Chondrocyte (in vitro differentiated cells): Measurements from ENCODE around the gene RNF182. TPM values are rescaled to one million over a fixed set of nuclear protein-coding genes. Genes with fewer than 3 reads are reported as not detected.

Experiments used
- DNase-seq: peaks from one replicate; pipeline ENCODE4 v3.0.0; 2021; ENCODE audit warnings: mixed read lengths, low spot score
- H3K27ac Mint-ChIP-seq: one replicate; pipeline ENCODE4 v1.8.0; 2021; ENCODE audit warnings: mild to moderate bottlenecking, moderate library complexity, mixed read lengths; ENCODE audit not compliant: unreplicated experiment
- H3K27me3 Mint-ChIP-seq: 2 replicates; pipeline ENCODE4 v1.8.0; 2021; ENCODE audit warnings: low read depth, mixed read lengths
- H3K36me3 Mint-ChIP-seq: 2 replicates; pipeline ENCODE4 v1.8.0; 2021; ENCODE audit warnings: low read depth, mixed read lengths
- H3K4me1 Mint-ChIP-seq: 2 replicates; pipeline ENCODE4 v1.8.0; 2021; ENCODE audit warnings: low read depth, mild to moderate bottlenecking, mixed read lengths
- H3K4me3 Mint-ChIP-seq: one replicate; pipeline ENCODE4 v1.8.0; 2021; ENCODE audit warnings: mild to moderate bottlenecking, moderate library complexity, mixed read lengths; ENCODE audit not compliant: unreplicated experiment
- H3K9me3 Mint-ChIP-seq: 2 replicates; pipeline ENCODE4 v1.8.0; 2021; ENCODE audit warnings: low read depth, mixed read lengths
- total RNA-seq: library from RNA; stranded (reverse); gene quantifications from 3 replicates; pipeline ENCODE4 v1.2.1, GENCODE V29; 2021
- TF ChIP-seq, protein P1 (sequence below): fragments of 200-600 bp; sonication (generic); IDR thresholded peaks from 2 replicates; pipeline ENCODE4 v1.5.0; 2021; ENCODE audit warnings: antibody characterized with exemption, mild to moderate bottlenecking, moderate library complexity

Gene RNF182
- total RNA-seq, 1 donor from 2014 or later = 5.3 TPM

DNA sequence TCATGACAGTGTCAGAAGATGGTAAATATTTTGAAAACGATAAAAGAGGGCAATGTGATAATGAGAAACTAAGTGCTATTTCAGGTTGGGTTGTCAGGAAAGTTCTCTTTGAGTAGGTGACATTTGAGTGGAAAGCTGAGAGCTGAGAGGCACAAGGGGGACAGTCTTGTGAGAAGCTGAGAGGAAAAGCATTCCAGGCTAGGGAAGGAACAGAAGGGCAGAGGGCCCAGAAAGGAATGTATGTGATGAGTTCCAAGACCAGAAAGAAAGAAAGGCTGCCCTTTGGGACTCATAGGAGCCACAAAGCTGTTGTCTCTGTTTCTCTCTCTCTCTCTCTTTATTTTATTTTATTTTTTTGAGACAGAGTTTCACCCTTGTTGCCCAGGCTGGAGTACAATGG is 7.6 kb upstream of the RNF182 start:
- H3K27me3 Mint-ChIP-seq = no peaks in the 10 kb centered on the region
- peak overlapping the region; percentile 68 for H3K27ac Mint-ChIP-seq
- peaks cover 37% of the 10 kb centered on the region for H3K4me1 Mint-ChIP-seq
- H3K9me3 Mint-ChIP-seq = no peaks in the 10 kb centered on the region
- H3K36me3 Mint-ChIP-seq = no peaks in the 10 kb centered on the region
- TF ChIP-seq, protein P1, sequence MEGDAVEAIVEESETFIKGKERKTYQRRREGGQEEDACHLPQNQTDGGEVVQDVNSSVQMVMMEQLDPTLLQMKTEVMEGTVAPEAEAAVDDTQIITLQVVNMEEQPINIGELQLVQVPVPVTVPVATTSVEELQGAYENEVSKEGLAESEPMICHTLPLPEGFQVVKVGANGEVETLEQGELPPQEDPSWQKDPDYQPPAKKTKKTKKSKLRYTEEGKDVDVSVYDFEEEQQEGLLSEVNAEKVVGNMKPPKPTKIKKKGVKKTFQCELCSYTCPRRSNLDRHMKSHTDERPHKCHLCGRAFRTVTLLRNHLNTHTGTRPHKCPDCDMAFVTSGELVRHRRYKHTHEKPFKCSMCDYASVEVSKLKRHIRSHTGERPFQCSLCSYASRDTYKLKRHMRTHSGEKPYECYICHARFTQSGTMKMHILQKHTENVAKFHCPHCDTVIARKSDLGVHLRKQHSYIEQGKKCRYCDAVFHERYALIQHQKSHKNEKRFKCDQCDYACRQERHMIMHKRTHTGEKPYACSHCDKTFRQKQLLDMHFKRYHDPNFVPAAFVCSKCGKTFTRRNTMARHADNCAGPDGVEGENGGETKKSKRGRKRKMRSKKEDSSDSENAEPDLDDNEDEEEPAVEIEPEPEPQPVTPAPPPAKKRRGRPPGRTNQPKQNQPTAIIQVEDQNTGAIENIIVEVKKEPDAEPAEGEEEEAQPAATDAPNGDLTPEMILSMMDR = no peak
- no peak overlapping the region for H3K4me3 Mint-ChIP-seq
- no peak for DNase-seq

DNA sequence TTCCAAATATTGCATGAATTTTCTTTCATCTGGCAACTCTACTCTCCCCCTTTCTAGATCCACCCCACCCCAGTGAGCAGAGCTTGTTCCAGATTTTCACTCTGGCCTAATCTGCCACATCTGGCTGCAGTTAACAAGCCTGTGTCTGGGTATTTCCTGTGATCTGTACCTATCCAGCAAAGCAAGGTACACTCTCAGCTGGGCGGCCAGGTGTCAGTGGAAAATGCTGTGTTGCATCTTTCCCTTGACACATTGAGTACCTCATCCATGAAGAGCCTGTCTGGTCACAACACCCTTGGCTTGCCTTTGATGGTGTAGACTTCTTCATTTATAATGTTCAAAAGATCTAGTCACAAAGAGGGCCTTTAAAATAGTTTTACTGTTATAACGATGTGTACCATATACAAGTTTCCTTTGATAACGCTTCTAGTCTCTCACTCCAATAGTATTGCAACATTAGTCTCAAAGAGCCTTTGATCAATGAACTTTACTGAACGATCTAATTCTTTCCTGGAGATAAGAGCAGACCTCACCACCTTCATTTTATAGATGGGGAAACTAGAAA is 6.0 kb upstream of the RNF182 start:
- Mint-ChIP-seq H3K4me1 (peaks cover 37% of the 10 kb centered on the region), H3K27me3 (no peaks in the 10 kb centered on the region), H3K36me3 (no peaks in the 10 kb centered on the region), H3K4me3 (no peak overlapping the region), H3K27ac (no peak overlapping the region), H3K9me3 (no peaks in the 10 kb centered on the region)
- TF ChIP-seq, protein P1 = no peak
- DNase-seq = no peak

DNA sequence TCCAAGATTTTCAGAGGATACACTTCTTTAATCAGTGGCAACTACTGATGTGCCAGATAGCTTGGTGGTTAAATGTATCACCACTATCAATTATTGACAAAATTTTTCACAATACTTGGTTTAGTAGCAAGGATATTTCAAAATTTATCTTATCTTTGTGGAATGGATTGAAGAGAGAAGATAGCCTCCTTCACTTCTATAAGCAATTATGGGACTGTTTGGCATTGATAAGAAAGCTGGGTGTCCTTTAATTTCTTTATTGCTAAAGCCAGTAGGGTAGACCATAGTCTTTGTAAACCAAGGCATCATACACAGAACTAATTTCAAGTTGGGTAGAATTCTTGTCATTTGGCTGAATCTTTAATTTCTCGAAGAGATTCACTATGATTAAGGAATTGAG is 4.9 kb upstream of the RNF182 start:
- TF ChIP-seq, protein P1 = no peak
- Mint-ChIP-seq H3K9me3 (no peaks in the 10 kb centered on the region), H3K36me3 (no peaks in the 10 kb centered on the region), H3K27ac (no peak overlapping the region), H3K27me3 (no peaks in the 10 kb centered on the region), H3K4me1 (peaks cover 35% of the 10 kb centered on the region), H3K4me3 (no peak overlapping the region)
- DNase-seq = no peak

GRCh38 chr6:13920552-13920951 is 4.2 kb upstream of the RNF182 start:
- Mint-ChIP-seq H3K4me3 (no peak overlapping the region), H3K36me3 (no peaks in the 10 kb centered on the region), H3K9me3 (no peaks in the 10 kb centered on the region), H3K4me1 (peaks cover 40% of the 10 kb centered on the region), H3K27ac (no peak overlapping the region), H3K27me3 (peaks cover under 1% of the 10 kb centered on the region)
- no peak for DNase-seq
- TF ChIP-seq, protein P1 = no peak

DNA sequence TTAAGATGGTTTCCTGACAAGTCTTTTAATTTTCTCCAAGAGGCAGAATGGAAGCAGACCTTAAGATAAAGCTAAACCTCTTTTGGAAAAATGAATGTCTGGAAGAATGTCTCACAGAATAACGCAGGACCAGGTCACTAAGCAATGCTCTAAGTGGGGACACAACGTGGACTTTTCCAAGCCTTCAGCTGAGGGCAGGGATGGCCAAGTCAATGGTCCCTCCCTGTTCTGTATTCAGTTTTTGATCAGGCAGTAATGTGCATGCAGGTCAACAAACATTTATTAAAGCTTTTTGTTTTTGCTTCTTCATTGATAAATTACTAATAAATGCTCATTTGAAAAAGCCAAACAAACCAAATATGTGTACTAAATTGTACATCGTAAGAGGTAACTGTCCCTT is 2.0 kb upstream of the RNF182 start:
- H3K27me3 Mint-ChIP-seq = peaks cover 5% of the 10 kb centered on the region
- H3K27ac Mint-ChIP-seq = no peak overlapping the region
- DNase-seq = no peak
- TF ChIP-seq, protein P1 = no peak
- no peaks in the 10 kb centered on the region for H3K9me3 Mint-ChIP-seq
- H3K36me3 Mint-ChIP-seq = no peaks in the 10 kb centered on the region
- H3K4me1 Mint-ChIP-seq = peaks cover 27% of the 10 kb centered on the region
- H3K4me3 Mint-ChIP-seq = no peak overlapping the region
